Inferior parietal cortex (tissue), 1 donor: ENCODE measurements around the gene FBXL13.
"Not testable (repeated sequence)": the region's sequence is repeated elsewhere in the genome, so short reads cannot be mapped to it uniquely, and the experiment has no call there.

Experiments used
- DNase-seq: peaks from one replicate; pipeline ENCODE4 v3.0.0-alpha.2; 2016; ENCODE audit errors: extremely low spot score

FBXL13 gene

GRCh38 chr7:102935450-102936115 lies 139.0 kb downstream of the FBXL13 start:
- DNase-seq: no peak

GRCh38 chr7:102934701-102935100 lies 139.9 kb downstream of the FBXL13 start:
- DNase-seq: no peak

GRCh38 chr7:102934239-102934638 lies 140.4 kb downstream of the FBXL13 start:
- DNase-seq: no peak

- DNase-seq: no peak
Measured at GRCh38 chr7:102933763-102934162, 140.8 kb downstream of the FBXL13 start.

- DNase-seq: no peak
Measured at GRCh38 chr7:102931757-102932156, 142.8 kb downstream of the FBXL13 start.

GRCh38 chr7:102927312-102927933 lies 147.2 kb downstream of the FBXL13 start:
- no peak for DNase-seq

GRCh38 chr7:102926783-102927140 lies 147.8 kb downstream of the FBXL13 start:
- no peak for DNase-seq

- no peak for DNase-seq
Measured at GRCh38 chr7:102925976-102926782, 148.4 kb downstream of the FBXL13 start.

GRCh38 chr7:102918845-102919244 lies 155.8 kb downstream of the FBXL13 start:
- no peak for DNase-seq

GRCh38 chr7:102917436-102918353 lies 156.9 kb downstream of the FBXL13 start:
- DNase-seq: no peak

GRCh38 chr7:102916881-102917280 lies 157.7 kb downstream of the FBXL13 start:
- DNase-seq: no peak

GRCh38 chr7:102916426-102916825 lies 158.2 kb downstream of the FBXL13 start:
- no peak for DNase-seq

GRCh38 chr7:102914585-102914984 lies 160.0 kb downstream of the FBXL13 start:
- no peak for DNase-seq

GRCh38 chr7:102913826-102914225 lies 160.8 kb downstream of the FBXL13 start:
- DNase-seq: no peak

- no peak for DNase-seq
Measured at GRCh38 chr7:102912742-102913141, 161.9 kb downstream of the FBXL13 start, which contains the start of gene LRRC17. Gene LRRC17, plus strand, starts transcription at chr7:102913000. Its CDS starts 20,914 bp downstream, at chr7:102933914.

- DNase-seq: no peak
Measured at GRCh38 chr7:102908676-102909075, 165.9 kb downstream of the FBXL13 start.

GRCh38 chr7:102903576-102903975 lies 171.0 kb downstream of the FBXL13 start:
- DNase-seq: not testable (repeated sequence)

GRCh38 chr7:102902052-102902451 lies 172.5 kb downstream of the FBXL13 start:
- not testable (repeated sequence) for DNase-seq

- DNase-seq: no peak
Measured at GRCh38 chr7:102898532-102898859, 176.1 kb downstream of the FBXL13 start.

GRCh38 chr7:102897856-102898531 lies 176.6 kb downstream of the FBXL13 start:
- no peak for DNase-seq

GRCh38 chr7:102897211-102897631 lies 177.4 kb downstream of the FBXL13 start:
- DNase-seq: no peak
